ENCODE data around the gene PLA2G5. TPM values are rescaled to one million over a fixed set of nuclear protein-coding genes. Genes with fewer than 3 reads are reported as not detected.
"Not testable (repeated sequence)": the region's sequence is repeated elsewhere in the genome, so short reads cannot be mapped to it uniquely, and the experiment has no call there.

The PLA2G5 gene
- total and polyA plus RNA-seq, 2 of the 13 experiments (the other 11 are each of a cell fraction or from before 2014, with no cell fraction given): not detected

DNA sequence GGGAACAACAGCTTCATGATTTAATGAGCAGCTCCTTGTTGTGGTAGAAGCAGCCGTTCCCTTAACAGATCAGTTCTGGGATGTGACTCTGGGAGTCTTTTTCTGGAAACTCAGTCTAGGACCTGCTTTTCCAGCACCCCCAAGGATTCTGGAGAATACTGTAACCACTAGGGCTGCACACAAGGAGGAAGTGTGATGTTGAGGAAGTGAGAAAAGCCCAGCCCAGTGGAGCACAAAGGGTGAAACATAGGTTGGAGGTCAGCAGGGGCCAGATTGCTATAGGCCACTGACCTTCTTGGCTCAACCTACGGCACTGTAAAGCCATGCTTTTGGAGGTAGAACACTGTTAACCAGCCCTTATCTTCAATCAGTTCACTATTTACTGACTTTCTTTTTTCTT, 10.1 kb upstream of the PLA2G5 start (continued):
- TF ChIP-seq ZNF513 (CRISPR knock-in tag; conservative IDR thresholded peaks at IDR 0.05): no peak
- TF ChIP-seq IKZF4 (CRISPR knock-in tag; IDR thresholded peaks at IDR 0.05; ENCODE audit: borderline replicate concordance, low read depth, not compliant biosample characterization): no peak
- no peak for TF ChIP-seq GRHL1 (CRISPR knock-in tag; conservative IDR thresholded peaks at IDR 0.05)
- no peak for TF ChIP-seq ZNF615 (CRISPR knock-in tag; IDR thresholded peaks at IDR 0.05; ENCODE audit: borderline replicate concordance)

- H4K20me1 ChIP-seq (ENCODE audit: insufficient read depth, low read length); H3K4me3 ChIP-seq (replicated peaks in 1 of 3; ENCODE audit: insufficient read depth in 1 of 3, low read depth in 2 of 3, low read length in 3 of 3); H3K9ac ChIP-seq (ENCODE audit: insufficient read depth, low read depth, low read length); H3K9me3 ChIP-seq (ENCODE audit: low read length); H3K36me3 ChIP-seq (replicated peaks in 1 of 2; ENCODE audit: control insufficient read depth in 1 of 2, insufficient read depth in 2 of 2, low read length in 2 of 2); intact Hi-C loops (cut with micrococcal nuclease; ENCODE audit: unreplicated experiment); H3K4me2 ChIP-seq (ENCODE audit: low read depth, low read length); FAIRE-seq; H3K79me2 ChIP-seq (ENCODE audit: insufficient read depth, low read length); in situ Hi-C loops (cut with HindIII; ENCODE audit: extremely low pct_ligation_motif_present, low pct_unique_long_range_greater_than_20kb); DNase-seq (ENCODE audit: low spot score); POLR2A ChIA-PET; H3K27ac ChIP-seq (ENCODE audit: extremely low read length, insufficient read depth, low read length); ATAC-seq; BruUV-seq (replicated peaks); CTCF ChIA-PET (ENCODE audit: low intra/inter-chr PET ratio, low total read pairs); H2AFZ ChIP-seq (ENCODE audit: low read length): not testable (repeated sequence)
- 66% methylated on average over 7 of the region's 7 CpGs for WGBS (ENCODE audit: low lambda C conversion rate)
- H3K4me1 ChIP-seq (ENCODE audit: insufficient read depth, low read length): peaks cover 11% of the 10 kb centered on the region; the same call in 1 of the 2 replicates
- peaks cover 0 to 11% of the 10 kb centered on the region in 2 experiments; a peak in 1 of 5 replicates for H3K27me3 ChIP-seq (ENCODE audit: control insufficient read depth in 1 of 2, insufficient read depth in 2 of 2, low read length in 2 of 2)
These were observed 9.2 kb upstream of the PLA2G5 start for GRCh38 chr1:20060791-20061190.
